Neural cell (in vitro differentiated cells): ENCODE data around the gene SYT17.

Source experiments
- EP300 ChIP-seq: fragments of 450-650 bp; conservative IDR thresholded peaks from 2 replicates; pipeline ENCODE4 v1.6.1; 2014; ENCODE audit warnings: antibody characterized with exemption, mild to moderate bottlenecking, moderate library complexity; ENCODE audit not compliant: poor library complexity, severe bottlenecking
- EZH2 ChIP-seq: fragments of 200-600, 300-800 bp; shearing (Covaris generic), sonication (generic); IDR thresholded peaks from 2 replicates; pipeline ENCODE4 v1.6.1; 2014; ENCODE audit warnings: antibody characterized with exemption, low read length, borderline replicate concordance, mild to moderate bottlenecking; ENCODE audit not compliant: insufficient read depth, poor library complexity, severe bottlenecking
- MXI1 ChIP-seq: fragments of 450-650 bp; conservative IDR thresholded peaks from 2 replicates; pipeline ENCODE4 v1.6.1; 2014; ENCODE audit warnings: antibody characterized with exemption, mild to moderate bottlenecking; ENCODE audit not compliant: poor library complexity, severe bottlenecking
- POLR2AphosphoS5 ChIP-seq: IDR thresholded peaks from 2 replicates; pipeline ENCODE4 v1.6.1; 2012
- RAD21 ChIP-seq: fragments of 450-650 bp; conservative IDR thresholded peaks from 2 replicates; pipeline ENCODE4 v1.6.1; 2014; ENCODE audit warnings: antibody characterized with exemption, mild to moderate bottlenecking, moderate library complexity
- SMC3 ChIP-seq: fragments of 450-650 bp; conservative IDR thresholded peaks from 2 replicates; pipeline ENCODE4 v1.6.1; 2014; ENCODE audit warnings: antibody characterized with exemption, mild to moderate bottlenecking, moderate library complexity; ENCODE audit not compliant: poor library complexity
- TF ChIP-seq, protein P1 (sequence below): fragments of 450-650 bp; IDR thresholded peaks from 2 replicates; pipeline ENCODE4 v1.5.1; 2014; ENCODE audit warnings: antibody characterized with exemption, mild to moderate bottlenecking, moderate library complexity; ENCODE audit not compliant: poor library complexity, severe bottlenecking
- TF ChIP-seq, protein P2 (sequence below): IDR thresholded peaks from 2 replicates; pipeline ENCODE4 v1.6.1; 2012; ENCODE audit warnings: borderline replicate concordance

DNA sequence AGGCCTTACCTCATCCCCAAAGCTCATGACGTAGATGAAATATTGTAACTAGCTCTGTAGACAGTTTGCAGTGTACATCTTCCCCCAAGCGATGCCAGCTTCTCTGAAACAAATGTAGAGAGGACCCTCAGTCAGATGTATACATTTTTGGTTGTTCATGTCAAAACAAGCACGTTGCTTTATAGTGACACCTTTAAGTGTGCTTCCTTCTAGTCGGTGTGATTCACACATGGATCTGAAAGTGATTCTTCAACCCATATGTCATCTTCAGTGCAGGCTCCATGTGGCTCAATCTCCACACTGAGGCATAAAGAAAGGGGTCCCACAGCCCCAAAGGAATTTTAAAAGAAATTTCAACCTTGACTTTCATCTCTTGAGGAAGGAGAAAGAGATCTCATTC is 86.6 kb downstream of the SYT17 start:
- TF ChIP-seq, protein P1, sequence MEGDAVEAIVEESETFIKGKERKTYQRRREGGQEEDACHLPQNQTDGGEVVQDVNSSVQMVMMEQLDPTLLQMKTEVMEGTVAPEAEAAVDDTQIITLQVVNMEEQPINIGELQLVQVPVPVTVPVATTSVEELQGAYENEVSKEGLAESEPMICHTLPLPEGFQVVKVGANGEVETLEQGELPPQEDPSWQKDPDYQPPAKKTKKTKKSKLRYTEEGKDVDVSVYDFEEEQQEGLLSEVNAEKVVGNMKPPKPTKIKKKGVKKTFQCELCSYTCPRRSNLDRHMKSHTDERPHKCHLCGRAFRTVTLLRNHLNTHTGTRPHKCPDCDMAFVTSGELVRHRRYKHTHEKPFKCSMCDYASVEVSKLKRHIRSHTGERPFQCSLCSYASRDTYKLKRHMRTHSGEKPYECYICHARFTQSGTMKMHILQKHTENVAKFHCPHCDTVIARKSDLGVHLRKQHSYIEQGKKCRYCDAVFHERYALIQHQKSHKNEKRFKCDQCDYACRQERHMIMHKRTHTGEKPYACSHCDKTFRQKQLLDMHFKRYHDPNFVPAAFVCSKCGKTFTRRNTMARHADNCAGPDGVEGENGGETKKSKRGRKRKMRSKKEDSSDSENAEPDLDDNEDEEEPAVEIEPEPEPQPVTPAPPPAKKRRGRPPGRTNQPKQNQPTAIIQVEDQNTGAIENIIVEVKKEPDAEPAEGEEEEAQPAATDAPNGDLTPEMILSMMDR: no peak
- TF ChIP-seq RAD21 (no peak), EZH2 (no peak), EP300 (no peak), POLR2AphosphoS5 (no peak), MXI1 (no peak), SMC3 (no peak)
- TF ChIP-seq, protein P2, sequence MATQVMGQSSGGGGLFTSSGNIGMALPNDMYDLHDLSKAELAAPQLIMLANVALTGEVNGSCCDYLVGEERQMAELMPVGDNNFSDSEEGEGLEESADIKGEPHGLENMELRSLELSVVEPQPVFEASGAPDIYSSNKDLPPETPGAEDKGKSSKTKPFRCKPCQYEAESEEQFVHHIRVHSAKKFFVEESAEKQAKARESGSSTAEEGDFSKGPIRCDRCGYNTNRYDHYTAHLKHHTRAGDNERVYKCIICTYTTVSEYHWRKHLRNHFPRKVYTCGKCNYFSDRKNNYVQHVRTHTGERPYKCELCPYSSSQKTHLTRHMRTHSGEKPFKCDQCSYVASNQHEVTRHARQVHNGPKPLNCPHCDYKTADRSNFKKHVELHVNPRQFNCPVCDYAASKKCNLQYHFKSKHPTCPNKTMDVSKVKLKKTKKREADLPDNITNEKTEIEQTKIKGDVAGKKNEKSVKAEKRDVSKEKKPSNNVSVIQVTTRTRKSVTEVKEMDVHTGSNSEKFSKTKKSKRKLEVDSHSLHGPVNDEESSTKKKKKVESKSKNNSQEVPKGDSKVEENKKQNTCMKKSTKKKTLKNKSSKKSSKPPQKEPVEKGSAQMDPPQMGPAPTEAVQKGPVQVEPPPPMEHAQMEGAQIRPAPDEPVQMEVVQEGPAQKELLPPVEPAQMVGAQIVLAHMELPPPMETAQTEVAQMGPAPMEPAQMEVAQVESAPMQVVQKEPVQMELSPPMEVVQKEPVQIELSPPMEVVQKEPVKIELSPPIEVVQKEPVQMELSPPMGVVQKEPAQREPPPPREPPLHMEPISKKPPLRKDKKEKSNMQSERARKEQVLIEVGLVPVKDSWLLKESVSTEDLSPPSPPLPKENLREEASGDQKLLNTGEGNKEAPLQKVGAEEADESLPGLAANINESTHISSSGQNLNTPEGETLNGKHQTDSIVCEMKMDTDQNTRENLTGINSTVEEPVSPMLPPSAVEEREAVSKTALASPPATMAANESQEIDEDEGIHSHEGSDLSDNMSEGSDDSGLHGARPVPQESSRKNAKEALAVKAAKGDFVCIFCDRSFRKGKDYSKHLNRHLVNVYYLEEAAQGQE: no peak
